Type B pancreatic cell (in vitro differentiated cells): ENCODE results near the gene SNX12. TPM values are rescaled to one million over a fixed set of nuclear protein-coding genes. Genes with fewer than 3 reads are reported as not detected.

ENCODE experiments used
- DNase-seq: peaks from one replicate; pipeline ENCODE4 v3.0.0; 2021; ENCODE audit warnings: mixed read lengths; ENCODE audit not compliant: unreplicated experiment; ENCODE audit errors: extremely low spot score
- H3K27ac Mint-ChIP-seq: 2 replicates; pipeline ENCODE4 v1.8.0; 2021; ENCODE audit warnings: mild to moderate bottlenecking, mixed read lengths
- H3K27me3 Mint-ChIP-seq: 2 replicates; pipeline ENCODE4 v1.8.0; 2021; ENCODE audit warnings: mixed read lengths
- H3K36me3 Mint-ChIP-seq: 2 replicates; pipeline ENCODE4 v1.8.0; 2021; ENCODE audit warnings: mixed read lengths
- H3K4me1 Mint-ChIP-seq: one replicate; pipeline ENCODE4 v1.8.0; 2021; ENCODE audit warnings: mixed read lengths; ENCODE audit not compliant: unreplicated experiment
- H3K4me3 Mint-ChIP-seq: 2 replicates; pipeline ENCODE4 v1.8.0; 2021; ENCODE audit warnings: mild to moderate bottlenecking, mixed read lengths
- H3K9me3 Mint-ChIP-seq: 2 replicates; pipeline ENCODE4 v1.8.0; 2021; ENCODE audit warnings: mixed read lengths
- total RNA-seq: library from RNA; stranded (reverse); gene quantifications from 2 replicates; pipeline ENCODE4 v1.2.1, GENCODE V29; 2021; ENCODE audit warnings: low replicate concordance
- TF ChIP-seq, protein P1 (sequence below): fragments of 200-600 bp; sonication (generic); conservative IDR thresholded peaks from 2 replicates; pipeline ENCODE4 v1.5.0; 2021; ENCODE audit warnings: antibody characterized with exemption, mild to moderate bottlenecking

Gene SNX12
- total RNA-seq, 1 donor from 2014 or later = 67.0 TPM

DNA sequence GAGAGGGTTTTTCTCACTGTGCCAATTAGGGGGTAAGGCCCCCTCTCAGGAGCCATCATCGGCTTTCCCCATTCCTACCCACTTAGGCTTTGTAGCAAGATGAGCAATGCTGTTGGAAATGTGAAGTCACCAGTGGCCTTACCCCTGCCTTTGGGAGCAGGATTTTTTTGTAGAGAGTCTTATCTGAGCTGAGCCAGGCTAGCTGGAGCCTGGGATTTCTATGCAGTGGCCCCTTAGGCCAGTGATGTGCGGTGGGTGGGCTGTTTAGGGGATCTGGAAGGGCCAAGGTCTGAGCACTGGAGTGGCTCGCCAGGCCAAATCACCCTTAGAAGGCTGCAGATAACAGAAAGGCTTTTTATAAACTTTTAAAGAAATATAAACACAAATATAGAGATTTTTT lies 34.2 kb upstream of the SNX12 start:
- H3K4me1 Mint-ChIP-seq = peaks cover 21% of the 10 kb centered on the region
- no peak for DNase-seq
- peak overlapping the region; percentile 52 for H3K4me3 Mint-ChIP-seq
- no peaks in the 10 kb centered on the region for H3K9me3 Mint-ChIP-seq
- H3K36me3 Mint-ChIP-seq = no peaks in the 10 kb centered on the region
- TF ChIP-seq, protein P1, sequence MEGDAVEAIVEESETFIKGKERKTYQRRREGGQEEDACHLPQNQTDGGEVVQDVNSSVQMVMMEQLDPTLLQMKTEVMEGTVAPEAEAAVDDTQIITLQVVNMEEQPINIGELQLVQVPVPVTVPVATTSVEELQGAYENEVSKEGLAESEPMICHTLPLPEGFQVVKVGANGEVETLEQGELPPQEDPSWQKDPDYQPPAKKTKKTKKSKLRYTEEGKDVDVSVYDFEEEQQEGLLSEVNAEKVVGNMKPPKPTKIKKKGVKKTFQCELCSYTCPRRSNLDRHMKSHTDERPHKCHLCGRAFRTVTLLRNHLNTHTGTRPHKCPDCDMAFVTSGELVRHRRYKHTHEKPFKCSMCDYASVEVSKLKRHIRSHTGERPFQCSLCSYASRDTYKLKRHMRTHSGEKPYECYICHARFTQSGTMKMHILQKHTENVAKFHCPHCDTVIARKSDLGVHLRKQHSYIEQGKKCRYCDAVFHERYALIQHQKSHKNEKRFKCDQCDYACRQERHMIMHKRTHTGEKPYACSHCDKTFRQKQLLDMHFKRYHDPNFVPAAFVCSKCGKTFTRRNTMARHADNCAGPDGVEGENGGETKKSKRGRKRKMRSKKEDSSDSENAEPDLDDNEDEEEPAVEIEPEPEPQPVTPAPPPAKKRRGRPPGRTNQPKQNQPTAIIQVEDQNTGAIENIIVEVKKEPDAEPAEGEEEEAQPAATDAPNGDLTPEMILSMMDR = no peak
- H3K27ac Mint-ChIP-seq = no peak overlapping the region
- H3K27me3 Mint-ChIP-seq = no peaks in the 10 kb centered on the region

DNA sequence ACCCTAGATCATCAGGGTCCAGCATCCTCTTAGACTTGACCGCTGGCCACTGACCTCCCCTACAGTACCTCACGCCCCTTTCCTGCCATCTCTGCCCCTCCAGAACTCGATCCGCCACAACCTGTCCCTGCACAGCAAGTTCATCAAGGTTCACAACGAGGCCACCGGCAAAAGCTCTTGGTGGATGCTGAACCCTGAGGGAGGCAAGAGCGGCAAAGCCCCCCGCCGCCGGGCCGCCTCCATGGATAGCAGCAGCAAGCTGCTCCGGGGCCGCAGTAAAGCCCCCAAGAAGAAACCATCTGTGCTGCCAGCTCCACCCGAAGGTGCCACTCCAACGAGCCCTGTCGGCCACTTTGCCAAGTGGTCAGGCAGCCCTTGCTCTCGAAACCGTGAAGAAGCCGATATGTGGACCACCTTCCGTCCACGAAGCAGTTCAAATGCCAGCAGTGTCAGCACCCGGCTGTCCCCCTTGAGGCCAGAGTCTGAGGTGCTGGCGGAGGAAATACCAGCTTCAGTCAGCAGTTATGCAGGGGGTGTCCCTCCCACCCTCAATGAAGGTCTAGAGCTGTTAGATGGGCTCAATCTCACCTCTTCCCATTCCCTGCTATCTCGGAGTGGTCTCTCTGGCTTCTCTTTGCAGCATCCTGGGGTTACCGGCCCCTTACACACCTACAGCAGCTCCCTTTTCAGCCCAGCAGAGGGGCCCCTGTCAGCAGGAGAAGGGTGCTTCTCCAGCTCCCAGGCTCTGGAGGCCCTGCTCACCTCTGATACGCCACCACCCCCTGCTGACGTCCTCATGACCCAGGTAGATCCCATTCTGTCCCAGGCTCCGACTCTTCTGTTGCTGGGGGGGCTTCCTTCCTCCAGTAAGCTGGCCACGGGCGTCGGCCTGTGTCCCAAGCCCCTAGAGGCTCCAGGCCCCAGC lies 32.7 kb upstream of the SNX12 start:
- DNase-seq = no peak
- TF ChIP-seq, protein P1 = peak; percentile 18
- Mint-ChIP-seq H3K4me1 (peaks cover 18% of the 10 kb centered on the region), H3K27ac (peak overlapping the region; percentile 36), H3K27me3 (no peaks in the 10 kb centered on the region), H3K4me3 (no peak overlapping the region), H3K36me3 (no peaks in the 10 kb centered on the region), H3K9me3 (no peaks in the 10 kb centered on the region)

DNA sequence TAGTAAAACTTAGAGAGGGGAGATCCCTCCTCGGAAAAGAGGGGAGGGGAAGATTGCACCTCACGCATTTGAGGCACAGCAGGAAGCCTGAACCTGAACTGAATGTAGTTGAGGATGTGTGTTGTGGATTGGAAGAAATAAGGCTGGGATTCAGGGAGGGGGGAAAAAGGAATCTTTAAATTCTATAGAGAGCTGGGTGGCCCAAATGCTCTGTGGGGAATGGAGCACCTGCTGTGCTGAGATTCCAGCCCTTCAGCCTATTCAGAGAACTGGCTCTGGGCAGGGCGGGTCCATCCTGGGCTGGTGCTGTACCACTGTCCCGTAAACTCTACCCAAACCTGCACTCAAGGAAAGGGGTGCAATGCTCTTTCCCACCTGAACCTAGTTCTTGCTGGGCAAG lies 31.6 kb upstream of the SNX12 start:
- H3K4me1 Mint-ChIP-seq = peaks cover 18% of the 10 kb centered on the region
- H3K9me3 Mint-ChIP-seq = no peaks in the 10 kb centered on the region
- H3K27me3 Mint-ChIP-seq = no peaks in the 10 kb centered on the region
- TF ChIP-seq, protein P1 = no peak
- no peak overlapping the region for H3K4me3 Mint-ChIP-seq
- H3K36me3 Mint-ChIP-seq = no peaks in the 10 kb centered on the region
- DNase-seq = no peak
- H3K27ac Mint-ChIP-seq = no peak overlapping the region

DNA sequence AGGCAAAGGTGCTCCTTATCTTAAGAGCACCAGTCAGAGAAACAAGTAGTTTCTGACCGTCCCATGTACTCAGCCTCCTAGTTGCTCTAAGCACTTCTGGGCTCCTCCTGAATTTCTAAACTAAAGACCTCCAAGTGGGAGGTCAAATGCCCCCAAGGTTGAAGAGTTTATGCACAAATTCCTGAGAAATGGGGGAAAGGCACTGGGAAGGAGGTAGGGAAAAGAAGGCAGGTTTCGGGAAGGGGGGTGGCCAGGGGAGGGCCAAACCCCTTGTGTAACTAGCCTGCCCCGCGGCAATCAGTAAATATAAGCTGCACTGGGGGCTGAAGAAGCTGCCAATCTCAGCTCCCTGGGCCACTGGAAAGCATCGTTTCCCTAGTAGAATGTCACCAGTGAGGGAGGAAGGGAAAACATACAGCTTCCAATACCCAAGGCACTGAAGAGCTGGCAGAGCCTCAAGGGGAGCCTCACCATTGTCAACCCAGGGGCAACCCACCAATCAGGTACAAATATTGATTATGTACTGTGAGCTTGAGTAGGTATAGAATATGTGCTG lies 30.9 kb upstream of the SNX12 start:
- peaks cover 11% of the 10 kb centered on the region for H3K4me1 Mint-ChIP-seq
- no peaks in the 10 kb centered on the region for H3K36me3 Mint-ChIP-seq
- no peak overlapping the region for H3K27ac Mint-ChIP-seq
- H3K9me3 Mint-ChIP-seq = no peaks in the 10 kb centered on the region
- H3K27me3 Mint-ChIP-seq = no peaks in the 10 kb centered on the region
- peak overlapping the region; percentile 31 for H3K4me3 Mint-ChIP-seq
- DNase-seq = no peak
- TF ChIP-seq, protein P1 = no peak

DNA sequence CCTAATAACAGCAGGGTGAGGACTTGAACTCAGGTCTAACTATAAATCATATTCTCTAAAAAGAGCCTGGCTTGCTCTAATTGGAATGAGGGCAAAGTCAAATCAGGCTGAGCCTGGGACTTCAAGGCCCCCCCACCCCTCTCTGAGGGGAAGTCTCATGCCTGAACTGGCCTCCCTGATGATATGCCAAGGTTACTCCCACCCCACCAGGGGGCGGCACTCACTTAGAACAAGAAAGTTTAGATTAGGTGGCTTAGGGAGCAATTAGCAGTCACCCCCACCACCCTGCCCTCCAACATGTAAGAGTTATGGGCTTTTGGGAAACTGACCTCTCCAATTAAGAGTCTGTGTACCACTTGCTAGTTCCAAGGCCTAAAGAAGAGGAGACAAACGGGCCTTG lies 30.2 kb upstream of the SNX12 start:
- DNase-seq = no peak
- H3K36me3 Mint-ChIP-seq = no peaks in the 10 kb centered on the region
- H3K4me1 Mint-ChIP-seq = peaks cover 7% of the 10 kb centered on the region
- H3K27ac Mint-ChIP-seq = no peak overlapping the region
- H3K27me3 Mint-ChIP-seq = no peaks in the 10 kb centered on the region
- TF ChIP-seq, protein P1 = peak; percentile 64
- peak overlapping the region; percentile 31 for H3K4me3 Mint-ChIP-seq
- H3K9me3 Mint-ChIP-seq = no peaks in the 10 kb centered on the region
